Adrenal gland (tissue), 5 donors: ENCODE results near the gene CYB561D2.

ENCODE experiments used
- POLR2A ChIP-seq, 2 donors: fragments of 450-650 bp; IDR thresholded peaks; one replicate each; pipeline ENCODE4 v1.6.1; 2017; ENCODE audit warnings: antibody characterized with exemption in 2 of 2, mild to moderate bottlenecking in 2 of 2, moderate library complexity in 1 of 2
- TF ChIP-seq, protein P1 (sequence below), 6 experiments: fragments of 450-650 bp in 4 of 6; fragments of 200-600 bp in 2 of 6; sonication (generic) in 1 of 6; IDR thresholded peaks; 1 replicate in 5 of 6; 2 replicates in 1 of 6; pipeline versions ENCODE4 v1.5.1 to v1.8.0; 2016 to 2021; ENCODE audit warnings: antibody characterized with exemption in 6 of 6, mild to moderate bottlenecking in 2 of 6, moderate library complexity in 1 of 6
- donor health status: DM: no; HTN: no; CAD: no.

GRCh38 chr3:50354850-50355249 is 4.2 kb downstream of the CYB561D2 start:
- TF ChIP-seq, protein P1, sequence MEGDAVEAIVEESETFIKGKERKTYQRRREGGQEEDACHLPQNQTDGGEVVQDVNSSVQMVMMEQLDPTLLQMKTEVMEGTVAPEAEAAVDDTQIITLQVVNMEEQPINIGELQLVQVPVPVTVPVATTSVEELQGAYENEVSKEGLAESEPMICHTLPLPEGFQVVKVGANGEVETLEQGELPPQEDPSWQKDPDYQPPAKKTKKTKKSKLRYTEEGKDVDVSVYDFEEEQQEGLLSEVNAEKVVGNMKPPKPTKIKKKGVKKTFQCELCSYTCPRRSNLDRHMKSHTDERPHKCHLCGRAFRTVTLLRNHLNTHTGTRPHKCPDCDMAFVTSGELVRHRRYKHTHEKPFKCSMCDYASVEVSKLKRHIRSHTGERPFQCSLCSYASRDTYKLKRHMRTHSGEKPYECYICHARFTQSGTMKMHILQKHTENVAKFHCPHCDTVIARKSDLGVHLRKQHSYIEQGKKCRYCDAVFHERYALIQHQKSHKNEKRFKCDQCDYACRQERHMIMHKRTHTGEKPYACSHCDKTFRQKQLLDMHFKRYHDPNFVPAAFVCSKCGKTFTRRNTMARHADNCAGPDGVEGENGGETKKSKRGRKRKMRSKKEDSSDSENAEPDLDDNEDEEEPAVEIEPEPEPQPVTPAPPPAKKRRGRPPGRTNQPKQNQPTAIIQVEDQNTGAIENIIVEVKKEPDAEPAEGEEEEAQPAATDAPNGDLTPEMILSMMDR (IDR thresholded peaks at IDR 0.05) = no peak
- no peak for TF ChIP-seq POLR2A (IDR thresholded peaks at IDR 0.05)
